Measurements from ENCODE around the gene PLCH2. TPM values are rescaled to one million over a fixed set of nuclear protein-coding genes. Genes with fewer than 3 reads are reported as not detected.

Gene PLCH2
- total and polyA plus RNA-seq, 10 of the 15 experiments (the other 5 are each of a cell fraction or from before 2014, with no cell fraction given), result 0.03 to 0.73 (median 0.24) TPM; not detected in 3

DNA sequence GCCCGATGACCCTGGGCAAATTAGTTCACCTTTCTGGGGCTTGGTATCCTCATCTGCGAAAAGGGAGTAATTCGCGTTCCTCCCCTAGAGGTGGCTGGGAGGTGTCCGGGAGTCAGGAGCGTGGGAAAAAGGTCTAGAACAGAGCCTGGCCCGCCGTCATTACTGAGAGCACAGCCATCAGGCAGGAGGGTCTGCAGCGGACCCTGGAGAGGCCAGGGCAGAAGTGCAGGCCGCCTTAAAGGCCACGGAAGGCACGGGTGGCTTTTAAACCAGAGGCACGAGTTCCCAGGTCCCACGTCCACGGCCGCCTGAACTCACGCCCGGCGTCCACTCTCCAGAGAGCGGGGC lies 49.5 kb downstream of the PLCH2 start:
- no peak for FAIRE-seq
- WGBS (ENCODE audit: insufficient coverage, insufficient replicate concordance, low lambda C conversion rate, missing lambda C conversion rate), result 3% methylated on average over 16 of the region's 20 CpGs

More for the DNA sequence above, 49.5 kb downstream of the PLCH2 start:
- no peak overlapping the region for H2AFZ ChIP-seq (ENCODE audit: control insufficient read depth, low read depth, low read length)
- peak overlapping the region; percentile 47 for H3K27ac ChIP-seq (ENCODE audit: control insufficient read depth, insufficient read depth)
- intact Hi-C loops (cut with micrococcal nuclease; ENCODE audit: unreplicated experiment), result loop anchor here (2.0 kb wide), 1 partner anchor 111 kb away; no protein-coding TSS in a partner anchor
- DNase-seq (ENCODE audit: low read depth, low spot score) (no peak), ATAC-seq (no peak)
- peaks cover 5 to 9% of the 10 kb centered on the region in 2 experiments; a peak in 3 of 4 replicates for H3K36me3 ChIP-seq (ENCODE audit: control insufficient read depth in 2 of 2, insufficient read depth in 2 of 2, low read length in 1 of 2)
- ChIA-PET POLR2A (interaction anchor here (1.0 to 3.7 kb wide), 8 partner anchors 16 to 113 kb away, joined by 3 to 22 read pairs (median 7); partner anchors contain the start of gene PEX10), CTCF (interaction anchor here (1.0 to 3.8 kb wide), 8 partner anchors 14 to 110 kb away, joined by 3 to 28 read pairs (median 4); partner anchors contain the start of gene TNFRSF14), RAD21 (ENCODE audit: unreplicated experiment) (interaction anchor here (0.8 to 5.9 kb wide), 12 partner anchors 15 to 331 kb away, joined by 3 to 86 read pairs (median 4); partner anchors contain the start of gene FAAP20), SMC1A (ENCODE audit: uncharacterized antibody, unreplicated experiment) (interaction anchor here (1.1 to 1.9 kb wide), 3 partner anchors 21 to 110 kb away, joined by 3 to 15 read pairs (median 5); no protein-coding TSS in a partner anchor)
- TF ChIP-seq TCF12 (IDR thresholded peaks at IDR 0.05; ENCODE audit: low read depth, low read length), result no peak
- TF ChIP-seq, protein P1, sequence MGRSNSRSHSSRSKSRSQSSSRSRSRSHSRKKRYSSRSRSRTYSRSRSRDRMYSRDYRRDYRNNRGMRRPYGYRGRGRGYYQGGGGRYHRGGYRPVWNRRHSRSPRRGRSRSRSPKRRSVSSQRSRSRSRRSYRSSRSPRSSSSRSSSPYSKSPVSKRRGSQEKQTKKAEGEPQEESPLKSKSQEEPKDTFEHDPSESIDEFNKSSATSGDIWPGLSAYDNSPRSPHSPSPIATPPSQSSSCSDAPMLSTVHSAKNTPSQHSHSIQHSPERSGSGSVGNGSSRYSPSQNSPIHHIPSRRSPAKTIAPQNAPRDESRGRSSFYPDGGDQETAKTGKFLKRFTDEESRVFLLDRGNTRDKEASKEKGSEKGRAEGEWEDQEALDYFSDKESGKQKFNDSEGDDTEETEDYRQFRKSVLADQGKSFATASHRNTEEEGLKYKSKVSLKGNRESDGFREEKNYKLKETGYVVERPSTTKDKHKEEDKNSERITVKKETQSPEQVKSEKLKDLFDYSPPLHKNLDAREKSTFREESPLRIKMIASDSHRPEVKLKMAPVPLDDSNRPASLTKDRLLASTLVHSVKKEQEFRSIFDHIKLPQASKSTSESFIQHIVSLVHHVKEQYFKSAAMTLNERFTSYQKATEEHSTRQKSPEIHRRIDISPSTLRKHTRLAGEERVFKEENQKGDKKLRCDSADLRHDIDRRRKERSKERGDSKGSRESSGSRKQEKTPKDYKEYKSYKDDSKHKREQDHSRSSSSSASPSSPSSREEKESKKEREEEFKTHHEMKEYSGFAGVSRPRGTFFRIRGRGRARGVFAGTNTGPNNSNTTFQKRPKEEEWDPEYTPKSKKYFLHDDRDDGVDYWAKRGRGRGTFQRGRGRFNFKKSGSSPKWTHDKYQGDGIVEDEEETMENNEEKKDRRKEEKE (IDR thresholded peaks at IDR 0.05), result no peak
- in situ Hi-C loops (cut with MboI), result loop anchor here (10.0 kb wide), 1 partner anchor 321 kb away; no protein-coding TSS in a partner anchor
- no peaks in the 10 kb centered on the region for H3K9me3 ChIP-seq (replicated peaks; ENCODE audit: control insufficient read depth, insufficient read depth, low read length)
- no TSS peak for BruUV-seq (replicated peaks)
- H3K27me3 ChIP-seq (replicated peaks in 1 of 2; ENCODE audit: control insufficient read depth in 2 of 2, insufficient read depth in 2 of 2, low read length in 1 of 2), result peaks cover under 1 to 9% of the 10 kb centered on the region in 2 experiments; a peak in 2 of 4 replicates
- H3K4me2 ChIP-seq (ENCODE audit: control insufficient read depth, insufficient read depth), result peak overlapping the region; percentile 85
- peak overlapping the region; percentile 72 for H3K9ac ChIP-seq (ENCODE audit: control insufficient read depth, insufficient read depth, low read length)
- peaks cover 25% of the 10 kb centered on the region for H3K4me1 ChIP-seq (ENCODE audit: control insufficient read depth, insufficient read depth, low read length)
- H4K20me1 ChIP-seq (ENCODE audit: control insufficient read depth, insufficient read depth), result peaks cover 3% of the 10 kb centered on the region; the same call in 1 of the 2 replicates
- peaks cover 36% of the 10 kb centered on the region for H3K79me2 ChIP-seq (ENCODE audit: control insufficient read depth, insufficient read depth, low read length)
- H3K4me3 ChIP-seq, result peak overlapping the region; percentile 98

All from GM12878 (cell line).